ENCODE measurements around the gene SF3B2. TPM values are rescaled to one million over a fixed set of nuclear protein-coding genes. Genes with fewer than 3 reads are reported as not detected.
"Not testable (repeated sequence)": the region's sequence is repeated elsewhere in the genome, so short reads cannot be mapped to it uniquely, and the experiment has no call there.

The SF3B2 gene
- total RNA-seq, 2 donors from 2014 or later, result 209 to 254 TPM

GRCh38 chr11:66008468-66009101, 43.6 kb upstream of the SF3B2 start:
- H3K4me3 Mint-ChIP-seq, result no peak overlapping the region
- WGBS, 2 experiments (ENCODE audit: insufficient coverage in 1 of 2, insufficient read length in 1 of 2), result 73 to 83% methylated on average over 4 to 10 of the region's 10 CpGs
- no peak overlapping the region for H3K27ac ChIP-seq (ENCODE audit: low read depth, low read length)
- H3K4me1 ChIP-seq (ENCODE audit: control insufficient read depth, insufficient read depth, low read length), result peaks cover 32% of the 10 kb centered on the region
- H3K9me3 Mint-ChIP-seq, result no peaks in the 10 kb centered on the region
- H3K27ac Mint-ChIP-seq, result peak overlapping the region; percentile 32
- H3K27me3 ChIP-seq (ENCODE audit: control insufficient read depth, insufficient read depth, low read length, poor library complexity, severe bottlenecking), result no peaks in the 10 kb centered on the region
- no peak overlapping the region for H3K4me3 ChIP-seq (ENCODE audit: low read length)
- peaks cover 19% of the 10 kb centered on the region for H3K36me3 Mint-ChIP-seq (ENCODE audit: low read depth)
- no peak overlapping the region for H3K9ac ChIP-seq (ENCODE audit: extremely low read depth, low read length, poor library complexity, severe bottlenecking)
- H3K27me3 Mint-ChIP-seq (ENCODE audit: insufficient read depth), result peaks cover 8% of the 10 kb centered on the region
- peaks cover 45% of the 10 kb centered on the region for H3K4me1 Mint-ChIP-seq
- TF ChIP-seq CTCF (conservative IDR thresholded peaks at IDR 0.05), result no peak
- DNase-seq, result peak; percentile 69
- H3K9me3 ChIP-seq (ENCODE audit: control insufficient read depth, low read length), result no peaks in the 10 kb centered on the region
- H3K36me3 ChIP-seq (ENCODE audit: control insufficient read depth, insufficient read depth, low read length), result peaks cover 22% of the 10 kb centered on the region

GRCh38 chr11:66010036-66010435, 42.1 kb upstream of the SF3B2 start:
- H3K27ac Mint-ChIP-seq, result peak overlapping the region; percentile 89
- H3K9ac ChIP-seq (ENCODE audit: extremely low read depth, low read length, poor library complexity, severe bottlenecking), result not testable (repeated sequence)

GRCh38 chr11:66011239-66011784, 40.9 kb upstream of the SF3B2 start:
- 80 to 81% methylated on average over 11 to 14 of the region's 14 CpGs for WGBS, 2 experiments (ENCODE audit: insufficient coverage in 1 of 2, insufficient read length in 1 of 2)
- H3K36me3 Mint-ChIP-seq (ENCODE audit: low read depth), result no peaks in the 10 kb centered on the region
- no peaks in the 10 kb centered on the region for H3K9me3 Mint-ChIP-seq
- H3K27me3 Mint-ChIP-seq (ENCODE audit: insufficient read depth), result peaks cover 8% of the 10 kb centered on the region
- peaks cover 28% of the 10 kb centered on the region for H3K4me1 ChIP-seq (ENCODE audit: control insufficient read depth, insufficient read depth, low read length)
- H3K4me3 Mint-ChIP-seq, result no peak overlapping the region
- H3K9me3 ChIP-seq (ENCODE audit: control insufficient read depth, low read length), result no peaks in the 10 kb centered on the region
- peaks cover 35% of the 10 kb centered on the region for H3K4me1 Mint-ChIP-seq
- no peak overlapping the region for H3K9ac ChIP-seq (ENCODE audit: extremely low read depth, low read length, poor library complexity, severe bottlenecking)
- no peak for TF ChIP-seq CTCF (conservative IDR thresholded peaks at IDR 0.05)
- H3K4me3 ChIP-seq (ENCODE audit: low read length), result no peak overlapping the region
- no peak overlapping the region for H3K27ac Mint-ChIP-seq
- DNase-seq, result peak; percentile 88
- no peak overlapping the region for H3K27ac ChIP-seq (ENCODE audit: low read depth, low read length)
- H3K36me3 ChIP-seq (ENCODE audit: control insufficient read depth, insufficient read depth, low read length), result no peaks in the 10 kb centered on the region
- no peaks in the 10 kb centered on the region for H3K27me3 ChIP-seq (ENCODE audit: control insufficient read depth, insufficient read depth, low read length, poor library complexity, severe bottlenecking)

More at GRCh38 chr11:66010036-66010435, 42.1 kb upstream of the SF3B2 start:
- not testable (repeated sequence) for H3K27me3 ChIP-seq (ENCODE audit: control insufficient read depth, insufficient read depth, low read length, poor library complexity, severe bottlenecking); H3K36me3 Mint-ChIP-seq (ENCODE audit: low read depth); H3K9me3 Mint-ChIP-seq; H3K27me3 Mint-ChIP-seq (ENCODE audit: insufficient read depth); H3K27ac ChIP-seq (ENCODE audit: low read depth, low read length); H3K4me3 Mint-ChIP-seq; H3K9me3 ChIP-seq (ENCODE audit: control insufficient read depth, low read length); H3K4me3 ChIP-seq (ENCODE audit: low read length)
- peak; percentile 82 for DNase-seq
- Histone ChIP-seq H3K36me3 (ENCODE audit: control insufficient read depth, insufficient read depth, low read length) (peaks cover 10% of the 10 kb centered on the region), H3K4me1 (ENCODE audit: control insufficient read depth, insufficient read depth, low read length) (peaks cover 32% of the 10 kb centered on the region)
- peaks cover 45% of the 10 kb centered on the region for H3K4me1 Mint-ChIP-seq
- WGBS, 2 experiments (ENCODE audit: insufficient coverage in 1 of 2, insufficient read length in 1 of 2), result 47 to 71% methylated on average over 4 of the region's 4 CpGs
